ENCODE data around the gene DMRT1. TPM values are rescaled to one million over a fixed set of nuclear protein-coding genes. Genes with fewer than 3 reads are reported as not detected.

Gene DMRT1
- total RNA-seq, 1 donor from 2014 or later: not detected

DNA sequence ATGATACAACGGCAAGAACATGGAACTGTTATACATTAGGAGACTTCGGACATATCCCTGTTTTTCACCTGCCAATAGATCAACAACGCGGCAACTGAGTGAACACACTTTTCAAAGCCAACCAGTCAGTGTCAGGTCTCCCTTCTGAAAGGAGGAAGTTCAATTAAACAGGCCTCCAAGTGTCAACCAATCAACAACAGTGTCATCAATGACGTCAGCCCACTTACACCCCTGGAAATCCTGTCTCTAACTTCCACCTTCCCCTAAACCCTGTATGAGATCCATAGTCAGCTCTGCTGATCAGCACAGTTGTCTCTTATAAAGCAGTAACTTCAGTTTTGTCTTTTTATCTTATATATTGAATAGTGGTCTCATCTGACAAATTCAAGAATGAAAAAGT, 171.5 kb downstream of the DMRT1 start:
- Histone ChIP-seq H3K27ac (ENCODE audit: low read depth, low read length) (no peak overlapping the region), H3K79me2 (ENCODE audit: insufficient read depth, low read length) (no peaks in the 10 kb centered on the region), H3K4me3 (ENCODE audit: insufficient read depth, low read depth, low read length) (no peak overlapping the region), H3K4me1 (ENCODE audit: insufficient read depth, low read length) (no peaks in the 10 kb centered on the region), H2AFZ (ENCODE audit: low read depth, low read length) (no peak overlapping the region), H3K9ac (ENCODE audit: low read length) (no peak overlapping the region), H4K20me1 (ENCODE audit: insufficient read depth, low read length) (no peaks in the 10 kb centered on the region), H3K36me3 (ENCODE audit: insufficient read depth, low read length) (no peaks in the 10 kb centered on the region), H3K4me2 (ENCODE audit: low read length) (no peak overlapping the region), H3K9me3 (ENCODE audit: insufficient read depth, low read depth, low read length) (no peaks in the 10 kb centered on the region), H3K27me3 (ENCODE audit: insufficient read depth, low read length) (no peaks in the 10 kb centered on the region)
- Mint-ChIP-seq H3K27me3 (ENCODE audit: low read depth, unreplicated experiment) (peaks cover 15% of the 10 kb centered on the region), H3K27ac (ENCODE audit: unreplicated experiment) (no peak overlapping the region), H3K9me3 (ENCODE audit: unreplicated experiment) (no peaks in the 10 kb centered on the region), H3K4me3 (ENCODE audit: unreplicated experiment) (no peak overlapping the region), H3K36me3 (ENCODE audit: low read depth, unreplicated experiment) (no peaks in the 10 kb centered on the region), H3K4me1 (ENCODE audit: low read depth, unreplicated experiment) (no peaks in the 10 kb centered on the region)
- FAIRE-seq: no peak
- DNase-seq (ENCODE audit: low read depth): no peak
- no peak for TF ChIP-seq EZH2 (IDR thresholded peaks at IDR 0.05; ENCODE audit: insufficient read depth, low read length)
- no peak for TF ChIP-seq CTCF (IDR thresholded peaks at IDR 0.05; ENCODE audit: insufficient read depth, low read depth, low read length)

- H3K9ac ChIP-seq (ENCODE audit: low read length): no peak overlapping the region
- no peaks in the 10 kb centered on the region for H3K27me3 ChIP-seq (ENCODE audit: insufficient read depth, low read length)
- Mint-ChIP-seq H3K27me3 (ENCODE audit: low read depth, unreplicated experiment) (peaks cover 20% of the 10 kb centered on the region), H3K9me3 (ENCODE audit: unreplicated experiment) (no peaks in the 10 kb centered on the region), H3K4me1 (ENCODE audit: low read depth, unreplicated experiment) (no peaks in the 10 kb centered on the region), H3K27ac (ENCODE audit: unreplicated experiment) (no peak overlapping the region), H3K4me3 (ENCODE audit: unreplicated experiment) (no peak overlapping the region), H3K36me3 (ENCODE audit: low read depth, unreplicated experiment) (no peaks in the 10 kb centered on the region)
- H4K20me1 ChIP-seq (ENCODE audit: insufficient read depth, low read length): no peaks in the 10 kb centered on the region
- FAIRE-seq (no peak), DNase-seq (ENCODE audit: low read depth) (no peak)
- H3K4me2 ChIP-seq (ENCODE audit: low read length): no peak overlapping the region
- no peak overlapping the region for H3K27ac ChIP-seq (ENCODE audit: low read depth, low read length)
- no peak overlapping the region for H2AFZ ChIP-seq (ENCODE audit: low read depth, low read length)
- no peaks in the 10 kb centered on the region for H3K79me2 ChIP-seq (ENCODE audit: insufficient read depth, low read length)
- TF ChIP-seq EZH2 (IDR thresholded peaks at IDR 0.05; ENCODE audit: insufficient read depth, low read length): no peak
- no peak for TF ChIP-seq CTCF (IDR thresholded peaks at IDR 0.05; ENCODE audit: insufficient read depth, low read depth, low read length)
- no peaks in the 10 kb centered on the region for H3K9me3 ChIP-seq (ENCODE audit: insufficient read depth, low read depth, low read length)
- no peaks in the 10 kb centered on the region for H3K36me3 ChIP-seq (ENCODE audit: insufficient read depth, low read length)
- H3K4me3 ChIP-seq (ENCODE audit: insufficient read depth, low read depth, low read length): no peak overlapping the region
- no peaks in the 10 kb centered on the region for H3K4me1 ChIP-seq (ENCODE audit: insufficient read depth, low read length)
Observed at GRCh38 chr9:1014225-1014624, 172.7 kb downstream of the DMRT1 start.

DNA sequence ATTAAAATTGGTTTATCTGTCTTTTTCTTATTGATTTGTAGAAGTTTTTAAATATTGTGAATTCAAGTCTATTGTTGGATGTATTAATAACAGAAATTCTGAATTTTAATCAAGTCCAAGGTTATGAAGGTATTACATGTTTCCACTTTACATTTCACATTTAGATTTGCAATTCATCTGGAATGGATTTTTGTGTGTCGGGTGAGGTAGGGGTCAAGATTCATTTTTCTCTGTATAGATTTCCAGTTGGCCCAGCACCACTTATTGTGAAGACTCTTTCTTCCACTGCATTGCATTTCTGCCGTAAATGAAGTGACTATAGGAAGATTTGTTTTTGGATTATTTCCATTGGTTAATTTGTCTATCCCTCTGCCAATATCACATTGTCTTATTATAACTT, 173.1 kb downstream of the DMRT1 start:
- Histone ChIP-seq H3K79me2 (ENCODE audit: insufficient read depth, low read length) (no peaks in the 10 kb centered on the region), H3K4me3 (ENCODE audit: insufficient read depth, low read depth, low read length) (no peak overlapping the region), H3K36me3 (ENCODE audit: insufficient read depth, low read length) (no peaks in the 10 kb centered on the region), H4K20me1 (ENCODE audit: insufficient read depth, low read length) (no peaks in the 10 kb centered on the region), H3K9ac (ENCODE audit: low read length) (no peak overlapping the region), H3K4me2 (ENCODE audit: low read length) (no peak overlapping the region), H3K27ac (ENCODE audit: low read depth, low read length) (no peak overlapping the region), H2AFZ (ENCODE audit: low read depth, low read length) (no peak overlapping the region), H3K9me3 (ENCODE audit: insufficient read depth, low read depth, low read length) (no peaks in the 10 kb centered on the region), H3K27me3 (ENCODE audit: insufficient read depth, low read length) (no peaks in the 10 kb centered on the region), H3K4me1 (ENCODE audit: insufficient read depth, low read length) (no peaks in the 10 kb centered on the region)
- no peak overlapping the region for H3K27ac Mint-ChIP-seq (ENCODE audit: unreplicated experiment)
- H3K4me1 Mint-ChIP-seq (ENCODE audit: low read depth, unreplicated experiment): no peaks in the 10 kb centered on the region
- no peaks in the 10 kb centered on the region for H3K36me3 Mint-ChIP-seq (ENCODE audit: low read depth, unreplicated experiment)
- TF ChIP-seq CTCF (IDR thresholded peaks at IDR 0.05; ENCODE audit: insufficient read depth, low read depth, low read length) (no peak), EZH2 (IDR thresholded peaks at IDR 0.05; ENCODE audit: insufficient read depth, low read length) (no peak)
- peaks cover 20% of the 10 kb centered on the region for H3K27me3 Mint-ChIP-seq (ENCODE audit: low read depth, unreplicated experiment)
- H3K4me3 Mint-ChIP-seq (ENCODE audit: unreplicated experiment): no peak overlapping the region
- no peaks in the 10 kb centered on the region for H3K9me3 Mint-ChIP-seq (ENCODE audit: unreplicated experiment)
- FAIRE-seq (no peak), DNase-seq (ENCODE audit: low read depth) (no peak)
